Ecto neural progenitor cell (in vitro differentiated cells): ENCODE results near the gene CXorf38.
"Not testable (repeated sequence)": the region's sequence is repeated elsewhere in the genome, so short reads cannot be mapped to it uniquely, and the experiment has no call there.

Experiments used
- DNase-seq: peaks from one replicate; pipeline ENCODE4 v3.0.0-alpha.2; 2018; ENCODE audit warnings: low spot score

Gene CXorf38

GRCh38 chrX:40628506-40628905, 18.9 kb downstream of the CXorf38 start:
- DNase-seq: no peak

GRCh38 chrX:40625294-40625693, 22.1 kb downstream of the CXorf38 start:
- no peak for DNase-seq

GRCh38 chrX:40623665-40624064, 23.7 kb downstream of the CXorf38 start:
- no peak for DNase-seq

GRCh38 chrX:40623139-40623536, 24.2 kb downstream of the CXorf38 start, which contains the start of gene MPC1L:
MPC1L (plus strand) TSS chrX:40623428; CDS start chrX:40623566, 138 bp downstream.
- DNase-seq: no peak

GRCh38 chrX:40622479-40623138, 24.8 kb downstream of the CXorf38 start:
- DNase-seq: no peak

- DNase-seq: no peak
Observed at GRCh38 chrX:40617566-40617965, 29.8 kb downstream of the CXorf38 start.

- DNase-seq: no peak
Observed at GRCh38 chrX:40615976-40616375, 31.4 kb downstream of the CXorf38 start.

- DNase-seq: no peak
Observed at GRCh38 chrX:40612511-40612910, 34.9 kb downstream of the CXorf38 start.

GRCh38 chrX:40607381-40607780, 40.0 kb downstream of the CXorf38 start:
- DNase-seq: no peak

GRCh38 chrX:40603446-40603845, 43.9 kb downstream of the CXorf38 start:
- DNase-seq: no peak

- DNase-seq: not testable (repeated sequence)
Observed at GRCh38 chrX:40589616-40590321, 57.6 kb downstream of the CXorf38 start.

GRCh38 chrX:40587623-40588022, 59.7 kb downstream of the CXorf38 start:
- not testable (repeated sequence) for DNase-seq

GRCh38 chrX:40582811-40583210, 64.5 kb downstream of the CXorf38 start:
- DNase-seq: no peak

- not testable (repeated sequence) for DNase-seq
Observed at GRCh38 chrX:40582178-40582577, 65.2 kb downstream of the CXorf38 start.

- DNase-seq: no peak
Observed at GRCh38 chrX:40581336-40581920, 65.9 kb downstream of the CXorf38 start.

GRCh38 chrX:40580537-40581335, 66.6 kb downstream of the CXorf38 start, which contains the start of gene ATP6AP2:
ATP6AP2 (plus strand) TSS chrX:40580970; CDS start chrX:40581066, 96 bp downstream.
- DNase-seq: peak; percentile 97

GRCh38 chrX:40579900-40580536, 67.3 kb downstream of the CXorf38 start:
- DNase-seq: no peak

- DNase-seq: no peak
Observed at GRCh38 chrX:40579141-40579540, 68.2 kb downstream of the CXorf38 start.

GRCh38 chrX:40578039-40578695, 69.2 kb downstream of the CXorf38 start:
- DNase-seq: no peak
